K562 (cell line): ENCODE measurements around the gene CCDC136. TPM values are rescaled to one million over a fixed set of nuclear protein-coding genes. Genes with fewer than 3 reads are reported as not detected.
A peak's percentile ranks its signal among the peaks of the same experiment; 100 is the strongest.

ENCODE experiments used
- ATF1 ChIP-seq, 2 experiments: fragments of 450-650 bp in 1 of 2; IDR thresholded peaks; 2 replicates each; pipeline ENCODE4 v1.6.1; 2016; ENCODE audit warnings: missing compliant biosample characterization in 1 of 2, missing genetic modification characterization in 1 of 2
- CBFB ChIP-seq: sonication (generic); formaldehyde crosslinking; IDR thresholded peaks from 2 replicates; pipeline ENCODE4 v1.4.0; 2020; ENCODE audit warnings: mild to moderate bottlenecking, missing genetic modification reagents
- ETS2 ChIP-seq: IDR thresholded peaks from 2 replicates; pipeline ENCODE4 v1.6.1; 2016; ENCODE audit warnings: borderline replicate concordance, missing genetic modification characterization, mild to moderate bottlenecking, moderate library complexity, missing compliant biosample characterization; ENCODE audit not compliant: poor library complexity, severe bottlenecking
- ETV6 ChIP-seq, 3 experiments: fragments of 150-350 bp in 1 of 3; sonication (generic) in 1 of 3; formaldehyde crosslinking in 1 of 3; IDR thresholded peaks; 2 replicates each; pipeline versions ENCODE4 v1.6.1 to v1.8.0; 2014 to 2022; ENCODE audit warnings: borderline replicate concordance in 2 of 3, low read depth in 2 of 3, antibody characterized with exemption in 1 of 3, low read length in 1 of 3, mild to moderate bottlenecking in 1 of 3, missing genetic modification reagents in 1 of 3
- HMG20A ChIP-seq: fragments of 450-650 bp; formaldehyde crosslinking; conservative IDR thresholded peaks from 2 replicates; pipeline ENCODE4 v1.4.0; 2020; ENCODE audit warnings: mild to moderate bottlenecking, mixed read lengths
- IFI16 ChIP-seq: fragments of 250-450 bp; sonication (Bioruptor Pico); IDR thresholded peaks from 2 replicates; pipeline ENCODE4 v2.1.2; 2022; ENCODE audit warnings: mild to moderate bottlenecking, inconsistent platforms
- MTA3 ChIP-seq: fragments of 450-650 bp; formaldehyde crosslinking; IDR thresholded peaks from 2 replicates; pipeline ENCODE4 v1.6.1; 2017; ENCODE audit warnings: mild to moderate bottlenecking, borderline replicate concordance
- NR1H2 ChIP-seq: sonication (generic); formaldehyde crosslinking; IDR thresholded peaks from 2 replicates; pipeline ENCODE4 v1.4.0; 2020; ENCODE audit warnings: mild to moderate bottlenecking, missing genetic modification reagents
- XRCC5 ChIP-seq: fragments of 200-400 bp; formaldehyde crosslinking; IDR thresholded peaks from 2 replicates; pipeline ENCODE4 v1.6.1; 2017; ENCODE audit warnings: low read depth, mild to moderate bottlenecking, low read length
- ZC3H11A ChIP-seq: IDR thresholded peaks from 2 replicates; pipeline ENCODE4 v1.6.1; 2012; ENCODE audit warnings: low read depth, low read length, improper control_type of control experiment
- ZNF143 ChIP-seq: sonication (generic); formaldehyde crosslinking; IDR thresholded peaks from 2 replicates; pipeline ENCODE4 v1.9.0; 2022; ENCODE audit warnings: mild to moderate bottlenecking, missing genetic modification reagents
- ZNF354B ChIP-seq: fragments of 250-450 bp; sonication (Bioruptor Pico); IDR thresholded peaks from 2 replicates; pipeline ENCODE4 v1.4.0; 2020
- ZNF76 ChIP-seq: fragments of 250-450 bp; sonication (Bioruptor Pico); IDR thresholded peaks from 2 replicates; pipeline ENCODE4 v1.4.0; 2020; ENCODE audit warnings: mild to moderate bottlenecking, moderate library complexity, borderline replicate concordance
- polyA plus RNA-seq, 8 experiments: library from polyadenylated mRNA; depleted of rRNA in 4 of 8; stranded (reverse) in 5 of 8; unstranded in 3 of 8; fragments of >200 nt; fragmentation: Nextera tagmentation in 2 of 8; fragmentation: Illumina TruSeq in 1 of 8; extraction: Ambion mirVana in 2 of 8; extraction: Trizol in 1 of 8; gene quantifications; 2 replicates each; pipeline versions ENCODE4 v1.2.1 to v1.2.3, GENCODE V29; 2011 to 2014; ENCODE audit warnings: inconsistent platforms in 1 of 8, missing spikeins in 1 of 8
- total RNA-seq, 7 experiments: library from RNA; depleted of rRNA in 6 of 7; stranded (reverse); fragments of >200 nt in 6 of 7; fragmentation: Illumina TruSeq in 2 of 7; extraction: Trizol in 2 of 7; gene quantifications; 2 replicates each; pipeline versions ENCODE4 v1.2.1 to v1.2.3, GENCODE V29; 2011 to 2021; ENCODE audit warnings: low replicate concordance in 1 of 7
- TF ChIP-seq, protein P1 (sequence below): sonication (generic); formaldehyde crosslinking; IDR thresholded peaks from 2 replicates; pipeline ENCODE4 v1.8.1; 2023; ENCODE audit warnings: mild to moderate bottlenecking, missing genetic modification reagents
- TF ChIP-seq, protein P2 (sequence below): fragments of 450-650 bp; IDR thresholded peaks from 2 replicates; pipeline ENCODE4 v1.6.1; 2016; ENCODE audit warnings: low read depth
- TF ChIP-seq, protein P3 (sequence below), 2 experiments: fragments of 450-650 bp in 1 of 2; sonication (generic) in 1 of 2; formaldehyde crosslinking; conservative IDR thresholded peaks; 2 replicates each; pipeline versions ENCODE4 v1.4.0 to v1.8.1; 2020 to 2022; ENCODE audit warnings: mild to moderate bottlenecking in 1 of 2, missing genetic modification reagents in 1 of 2

CCDC136 gene
- total and polyA plus RNA-seq, 9 of the 15 experiments (the other 6 are each of a cell fraction or from before 2014, with no cell fraction given), result 2.4 to 40.8 (median 26.5) TPM

DNA sequence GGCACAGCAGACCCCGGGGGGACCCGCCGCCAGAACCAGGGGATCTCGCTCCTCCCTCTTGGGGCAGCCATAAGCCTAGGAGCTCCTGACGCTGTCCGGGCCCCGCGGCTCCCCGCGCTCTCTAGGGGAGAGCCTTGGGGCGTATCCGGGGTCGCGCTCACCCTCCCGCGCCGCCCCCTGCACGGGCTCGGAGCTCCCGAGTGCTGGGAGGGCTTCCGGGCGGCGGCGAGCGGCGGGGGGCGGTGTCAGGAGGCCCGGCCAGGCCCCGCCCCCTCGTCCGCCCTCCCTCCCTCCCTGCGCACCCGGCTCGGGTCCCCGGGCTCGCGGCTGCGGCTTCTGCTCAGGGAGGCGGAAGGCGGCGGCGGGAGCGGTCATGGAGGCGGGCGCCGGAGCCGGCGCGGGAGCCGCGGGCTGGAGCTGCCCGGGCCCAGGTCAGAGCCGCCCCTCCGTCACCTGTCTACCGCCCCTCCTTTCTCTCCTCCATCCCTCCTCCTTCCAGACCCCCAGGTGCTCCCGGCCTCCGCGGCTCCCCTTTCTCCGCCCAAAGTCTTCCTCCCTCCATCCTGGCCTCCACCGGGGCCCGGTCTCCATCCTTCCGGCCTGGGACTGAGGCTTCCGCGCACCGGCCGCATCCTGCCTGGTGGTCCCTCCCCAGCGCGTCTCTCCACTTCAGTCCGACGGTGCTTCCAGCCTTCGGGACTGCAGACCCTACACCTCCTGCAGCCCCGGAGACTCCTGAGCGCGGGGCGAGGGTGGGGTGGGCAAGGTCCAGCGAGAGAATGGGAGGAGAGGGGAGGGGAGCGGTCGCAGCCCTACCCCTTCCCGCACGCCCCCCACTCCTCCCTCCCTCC is at the start of gene CCDC136 (continued):
- TF ChIP-seq, protein P1, sequence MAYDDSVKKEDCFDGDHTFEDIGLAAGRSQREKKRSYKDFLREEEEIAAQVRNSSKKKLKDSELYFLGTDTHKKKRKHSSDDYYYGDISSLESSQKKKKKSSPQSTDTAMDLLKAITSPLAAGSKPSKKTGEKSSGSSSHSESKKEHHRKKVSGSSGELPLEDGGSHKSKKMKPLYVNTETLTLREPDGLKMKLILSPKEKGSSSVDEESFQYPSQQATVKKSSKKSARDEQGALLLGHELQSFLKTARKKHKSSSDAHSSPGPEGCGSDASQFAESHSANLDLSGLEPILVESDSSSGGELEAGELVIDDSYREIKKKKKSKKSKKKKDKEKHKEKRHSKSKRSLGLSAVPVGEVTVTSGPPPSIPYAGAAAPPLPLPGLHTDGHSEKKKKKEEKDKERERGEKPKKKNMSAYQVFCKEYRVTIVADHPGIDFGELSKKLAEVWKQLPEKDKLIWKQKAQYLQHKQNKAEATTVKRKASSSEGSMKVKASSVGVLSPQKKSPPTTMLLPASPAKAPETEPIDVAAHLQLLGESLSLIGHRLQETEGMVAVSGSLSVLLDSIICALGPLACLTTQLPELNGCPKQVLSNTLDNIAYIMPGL (CRISPR knock-in tag), result peak; percentile 62
- TF ChIP-seq ATF1 (CRISPR knock-in tag; IDR thresholded peaks at IDR 0.05) (no peak), ATF1 (tag; IDR thresholded peaks at IDR 0.05) (no peak), ZNF143 (CRISPR knock-in tag) (no peak), ZC3H11A (no peak), ETV6 (IDR thresholded peaks at IDR 0.05; ENCODE audit: borderline replicate concordance in 1 of 2, low read depth in 2 of 2, low read length in 1 of 2) (no peak), ETV6 (CRISPR knock-in tag; IDR thresholded peaks at IDR 0.05; ENCODE audit: borderline replicate concordance) (no peak), CBFB (no peak), HMG20A (CRISPR knock-in tag) (no peak), MTA3 (peak; percentile 72; the same call in 1 of the 2 replicates), ZNF76 (CRISPR knock-in tag) (no peak), IFI16 (CRISPR knock-in tag) (no peak), ZNF354B (no peak), NR1H2 (no peak), ETS2 (tag) (no peak), XRCC5 (no peak)
- TF ChIP-seq, protein P2, sequence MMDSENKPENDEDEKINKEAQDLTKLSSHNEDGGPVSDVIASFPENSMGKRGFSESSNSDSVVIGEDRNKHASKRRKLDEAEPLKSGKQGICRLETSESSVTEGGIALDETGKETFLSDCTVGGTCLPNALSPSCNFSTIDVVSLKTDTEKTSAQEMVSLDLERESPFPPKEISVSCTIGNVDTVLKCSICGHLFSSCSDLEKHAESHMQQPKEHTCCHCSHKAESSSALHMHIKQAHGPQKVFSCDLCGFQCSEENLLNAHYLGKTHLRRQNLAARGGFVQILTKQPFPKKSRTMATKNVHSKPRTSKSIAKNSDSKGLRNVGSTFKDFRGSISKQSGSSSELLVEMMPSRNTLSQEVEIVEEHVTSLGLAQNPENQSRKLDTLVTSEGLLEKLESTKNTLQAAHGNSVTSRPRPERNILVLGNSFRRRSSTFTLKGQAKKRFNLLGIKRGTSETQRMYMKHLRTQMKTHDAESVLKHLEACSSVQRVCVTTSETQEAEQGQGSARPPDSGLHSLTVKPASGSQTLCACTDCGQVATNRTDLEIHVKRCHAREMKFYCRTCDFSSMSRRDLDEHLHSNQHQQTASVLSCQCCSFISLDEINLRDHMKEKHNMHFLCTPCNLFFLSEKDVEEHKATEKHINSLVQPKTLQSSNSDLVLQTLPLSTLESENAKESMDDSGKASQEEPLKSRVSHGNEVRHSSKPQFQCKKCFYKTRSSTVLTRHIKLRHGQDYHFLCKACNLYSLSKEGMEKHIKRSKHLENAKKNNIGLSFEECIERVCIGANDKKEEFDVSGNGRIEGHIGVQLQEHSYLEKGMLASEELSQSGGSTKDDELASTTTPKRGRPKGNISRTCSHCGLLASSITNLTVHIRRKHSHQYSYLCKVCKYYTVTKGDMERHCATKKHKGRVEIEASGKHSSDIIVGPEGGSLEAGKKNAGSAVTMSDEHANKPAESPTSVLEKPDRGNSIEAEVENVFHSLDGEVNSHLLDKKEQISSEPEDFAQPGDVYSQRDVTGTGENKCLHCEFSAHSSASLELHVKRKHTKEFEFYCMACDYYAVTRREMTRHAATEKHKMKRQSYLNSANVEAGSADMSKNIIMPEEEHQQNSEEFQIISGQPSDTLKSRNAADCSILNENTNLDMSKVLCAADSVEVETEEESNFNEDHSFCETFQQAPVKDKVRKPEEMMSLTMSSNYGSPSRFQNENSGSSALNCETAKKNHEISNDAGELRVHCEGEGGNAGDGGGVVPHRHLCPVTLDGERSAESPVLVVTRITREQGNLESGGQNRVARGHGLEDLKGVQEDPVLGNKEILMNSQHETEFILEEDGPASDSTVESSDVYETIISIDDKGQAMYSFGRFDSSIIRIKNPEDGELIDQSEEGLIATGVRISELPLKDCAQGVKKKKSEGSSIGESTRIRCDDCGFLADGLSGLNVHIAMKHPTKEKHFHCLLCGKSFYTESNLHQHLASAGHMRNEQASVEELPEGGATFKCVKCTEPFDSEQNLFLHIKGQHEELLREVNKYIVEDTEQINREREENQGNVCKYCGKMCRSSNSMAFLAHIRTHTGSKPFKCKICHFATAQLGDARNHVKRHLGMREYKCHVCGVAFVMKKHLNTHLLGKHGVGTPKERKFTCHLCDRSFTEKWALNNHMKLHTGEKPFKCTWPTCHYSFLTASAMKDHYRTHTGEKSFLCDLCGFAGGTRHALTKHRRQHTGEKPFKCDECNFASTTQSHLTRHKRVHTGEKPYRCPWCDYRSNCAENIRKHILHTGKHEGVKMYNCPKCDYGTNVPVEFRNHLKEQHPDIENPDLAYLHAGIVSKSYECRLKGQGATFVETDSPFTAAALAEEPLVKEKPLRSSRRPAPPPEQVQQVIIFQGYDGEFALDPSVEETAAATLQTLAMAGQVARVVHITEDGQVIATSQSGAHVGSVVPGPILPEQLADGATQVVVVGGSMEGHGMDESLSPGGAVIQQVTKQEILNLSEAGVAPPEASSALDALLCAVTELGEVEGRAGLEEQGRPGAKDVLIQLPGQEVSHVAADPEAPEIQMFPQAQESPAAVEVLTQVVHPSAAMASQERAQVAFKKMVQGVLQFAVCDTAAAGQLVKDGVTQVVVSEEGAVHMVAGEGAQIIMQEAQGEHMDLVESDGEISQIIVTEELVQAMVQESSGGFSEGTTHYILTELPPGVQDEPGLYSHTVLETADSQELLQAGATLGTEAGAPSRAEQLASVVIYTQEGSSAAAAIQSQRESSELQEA, result no peak
- TF ChIP-seq, protein P3, sequence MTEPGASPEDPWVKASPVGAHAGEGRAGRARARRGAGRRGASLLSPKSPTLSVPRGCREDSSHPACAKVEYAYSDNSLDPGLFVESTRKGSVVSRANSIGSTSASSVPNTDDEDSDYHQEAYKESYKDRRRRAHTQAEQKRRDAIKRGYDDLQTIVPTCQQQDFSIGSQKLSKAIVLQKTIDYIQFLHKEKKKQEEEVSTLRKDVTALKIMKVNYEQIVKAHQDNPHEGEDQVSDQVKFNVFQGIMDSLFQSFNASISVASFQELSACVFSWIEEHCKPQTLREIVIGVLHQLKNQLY (CRISPR knock-in tag; conservative IDR thresholded peaks at IDR 0.05), result no peak
